Panc1 (cell line): Measurements from ENCODE around the gene ROMO1. TPM values are rescaled to one million over a fixed set of nuclear protein-coding genes. Genes with fewer than 3 reads are reported as not detected.

ENCODE experiments used
- ATAC-seq: fragments of 200-7000 bp; cut with Tn5 transposase; 2 replicates; pipeline ENCODE4 v1.9.1; 2020; ENCODE audit warnings: mild to moderate bottlenecking, moderate library complexity
- BruUV-seq: library from RNA; stranded (reverse); fragments of 400-500 nt; replicated peaks from 2 replicates; lab custom pipeline; 2021; lab: Mats Ljungman, UMichigan
- CTCF ChIA-PET: fragments of 300-600 bp; sonication (Branson Sonifier 250); formaldehyde crosslinking; loops from one replicate; lab custom pipeline; 2022; ENCODE audit warnings: antibody characterized with exemption; lab: Charles Lee
- POLR2A ChIA-PET: fragments of 300-600 bp; sonication (Branson Sonifier 250); formaldehyde crosslinking; loops from one replicate; lab custom pipeline; 2022; ENCODE audit warnings: antibody characterized with exemption; lab: Charles Lee
- DNase-seq: peaks from one replicate; pipeline ENCODE4 v3.0.0-alpha.2; 2010; ENCODE audit warnings: low read depth, low spot score
- H3K27ac ChIP-seq: 2 replicates; pipeline ENCODE4 v1.5.1; 2011; ENCODE audit warnings: mild to moderate bottlenecking, low read length, inconsistent platforms
- H3K27me3 ChIP-seq: fragments of 200-500 bp; sonication (Bioruptor generic); 2 replicates; pipeline ENCODE4 v1.6.0; 2014; ENCODE audit warnings: low read length, inconsistent platforms; ENCODE audit not compliant: control insufficient read depth, insufficient read depth
- H3K36me3 ChIP-seq: fragments of 200-500 bp; sonication (Bioruptor generic); 2 replicates; pipeline ENCODE4 v1.5.1; 2014; ENCODE audit warnings: inconsistent platforms, mild to moderate bottlenecking, low read length, moderate library complexity; ENCODE audit not compliant: control insufficient read depth, insufficient read depth
- H3K4me1 ChIP-seq: 2 replicates; pipeline ENCODE4 v1.5.1; 2011; ENCODE audit warnings: inconsistent platforms, mild to moderate bottlenecking, low read length, moderate library complexity; ENCODE audit not compliant: control insufficient read depth, insufficient read depth
- H3K4me3 ChIP-seq, 2 experiments: 2 replicates each; pipeline ENCODE4 v1.5.1; 2011 to 2012; ENCODE audit warnings: low read depth in 2 of 2, low read length in 2 of 2, mild to moderate bottlenecking in 2 of 2, inconsistent platforms in 1 of 2, moderate library complexity in 1 of 2
- H3K9me3 ChIP-seq: fragments of 200-500 bp; sonication (Bioruptor generic); 2 replicates; pipeline ENCODE4 v1.5.1; 2014; ENCODE audit warnings: low read depth, mild to moderate bottlenecking, inconsistent platforms, low read length, moderate library complexity; ENCODE audit not compliant: control insufficient read depth, insufficient read depth
- POLR2AphosphoS5 ChIP-seq: IDR thresholded peaks from 2 replicates; pipeline ENCODE4 v1.6.1; 2012; ENCODE audit warnings: mild to moderate bottlenecking, low read depth, low read length, moderate library complexity
- SIN3A ChIP-seq: IDR thresholded peaks from 2 replicates; pipeline ENCODE4 v1.6.1; 2012; ENCODE audit warnings: low read depth, mild to moderate bottlenecking, low read length, moderate library complexity, borderline replicate concordance; ENCODE audit not compliant: insufficient read depth
- TCF7L2 ChIP-seq: IDR thresholded peaks from 2 replicates; pipeline ENCODE4 v1.6.1; 2011; ENCODE audit warnings: mild to moderate bottlenecking, low read depth, low read length, inconsistent platforms
- in situ Hi-C: cut with HindIII; loops from 2 replicates; pipeline ENCODE4 v1.10.0; 2016; ENCODE audit warnings: low sequenced_read_pairs, low pct_unique_long_range_greater_than_20kb
- intact Hi-C: fragments of 100-400 bp; cut with micrococcal nuclease; formaldehyde crosslinking; loops from one replicate; pipeline ENCODE4 v1.10.0; 2022; ENCODE audit not compliant: unreplicated experiment
- total RNA-seq: library from RNA; stranded (reverse); gene quantifications from one replicate; pipeline ENCODE4 v1.2.1, GENCODE V29; 2021; ENCODE audit not compliant: unreplicated experiment
- TF ChIP-seq, protein P1 (sequence below): fragments of 450-650 bp; IDR thresholded peaks from 2 replicates; pipeline ENCODE4 v1.5.1; 2017; ENCODE audit warnings: mild to moderate bottlenecking
- TF ChIP-seq, protein P2 (sequence below), 2 experiments: IDR thresholded peaks; 2 replicates each; pipeline ENCODE4 v1.6.1; 2011 to 2012; ENCODE audit warnings: low read depth in 2 of 2, control low read depth in 1 of 2, low read length in 1 of 2, mild to moderate bottlenecking in 1 of 2, moderate library complexity in 1 of 2; ENCODE audit not compliant: insufficient read depth in 1 of 2

ROMO1 gene
- total RNA-seq, 1 experiment from 2014 or later = 319 TPM

DNA sequence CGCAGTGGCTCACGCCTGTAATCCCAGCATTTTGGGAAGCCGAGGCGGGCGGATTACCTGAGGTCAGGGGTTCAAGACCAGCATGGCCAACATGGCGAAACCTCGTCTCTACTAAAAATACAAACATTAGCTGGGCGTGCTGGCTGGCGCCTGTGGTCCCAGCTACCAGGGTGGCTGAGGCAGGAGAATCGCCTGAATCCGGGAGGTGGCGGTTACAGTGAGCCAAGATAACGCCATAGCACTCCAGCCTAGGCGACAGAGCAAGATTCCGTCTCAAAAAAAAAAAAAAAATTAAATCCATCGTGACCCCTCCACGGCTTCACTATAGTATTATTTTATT lies 33.3 kb upstream of the ROMO1 start:
- POLR2A ChIA-PET = interaction anchor here (0.6 to 0.7 kb wide), 2 partner anchors 324 to 566 kb away, joined by 3 to 4 read pairs; no protein-coding TSS in a partner anchor
- CTCF ChIA-PET = interaction anchor here (0.5 to 0.7 kb wide), 3 partner anchors 27 to 140 kb away, joined by 3 to 11 read pairs (median 3); partner anchors contain the start of gene RBM39
- Histone ChIP-seq H3K36me3 (peaks cover 3% of the 10 kb centered on the region), H3K4me1 (peaks cover 18% of the 10 kb centered on the region), H3K4me3 (no peak overlapping the region), H3K27me3 (no peaks in the 10 kb centered on the region), H3K27ac (no peak overlapping the region), H3K9me3 (no peaks in the 10 kb centered on the region)
- TF ChIP-seq, protein P1, sequence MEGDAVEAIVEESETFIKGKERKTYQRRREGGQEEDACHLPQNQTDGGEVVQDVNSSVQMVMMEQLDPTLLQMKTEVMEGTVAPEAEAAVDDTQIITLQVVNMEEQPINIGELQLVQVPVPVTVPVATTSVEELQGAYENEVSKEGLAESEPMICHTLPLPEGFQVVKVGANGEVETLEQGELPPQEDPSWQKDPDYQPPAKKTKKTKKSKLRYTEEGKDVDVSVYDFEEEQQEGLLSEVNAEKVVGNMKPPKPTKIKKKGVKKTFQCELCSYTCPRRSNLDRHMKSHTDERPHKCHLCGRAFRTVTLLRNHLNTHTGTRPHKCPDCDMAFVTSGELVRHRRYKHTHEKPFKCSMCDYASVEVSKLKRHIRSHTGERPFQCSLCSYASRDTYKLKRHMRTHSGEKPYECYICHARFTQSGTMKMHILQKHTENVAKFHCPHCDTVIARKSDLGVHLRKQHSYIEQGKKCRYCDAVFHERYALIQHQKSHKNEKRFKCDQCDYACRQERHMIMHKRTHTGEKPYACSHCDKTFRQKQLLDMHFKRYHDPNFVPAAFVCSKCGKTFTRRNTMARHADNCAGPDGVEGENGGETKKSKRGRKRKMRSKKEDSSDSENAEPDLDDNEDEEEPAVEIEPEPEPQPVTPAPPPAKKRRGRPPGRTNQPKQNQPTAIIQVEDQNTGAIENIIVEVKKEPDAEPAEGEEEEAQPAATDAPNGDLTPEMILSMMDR = no peak
- TF ChIP-seq, protein P2, sequence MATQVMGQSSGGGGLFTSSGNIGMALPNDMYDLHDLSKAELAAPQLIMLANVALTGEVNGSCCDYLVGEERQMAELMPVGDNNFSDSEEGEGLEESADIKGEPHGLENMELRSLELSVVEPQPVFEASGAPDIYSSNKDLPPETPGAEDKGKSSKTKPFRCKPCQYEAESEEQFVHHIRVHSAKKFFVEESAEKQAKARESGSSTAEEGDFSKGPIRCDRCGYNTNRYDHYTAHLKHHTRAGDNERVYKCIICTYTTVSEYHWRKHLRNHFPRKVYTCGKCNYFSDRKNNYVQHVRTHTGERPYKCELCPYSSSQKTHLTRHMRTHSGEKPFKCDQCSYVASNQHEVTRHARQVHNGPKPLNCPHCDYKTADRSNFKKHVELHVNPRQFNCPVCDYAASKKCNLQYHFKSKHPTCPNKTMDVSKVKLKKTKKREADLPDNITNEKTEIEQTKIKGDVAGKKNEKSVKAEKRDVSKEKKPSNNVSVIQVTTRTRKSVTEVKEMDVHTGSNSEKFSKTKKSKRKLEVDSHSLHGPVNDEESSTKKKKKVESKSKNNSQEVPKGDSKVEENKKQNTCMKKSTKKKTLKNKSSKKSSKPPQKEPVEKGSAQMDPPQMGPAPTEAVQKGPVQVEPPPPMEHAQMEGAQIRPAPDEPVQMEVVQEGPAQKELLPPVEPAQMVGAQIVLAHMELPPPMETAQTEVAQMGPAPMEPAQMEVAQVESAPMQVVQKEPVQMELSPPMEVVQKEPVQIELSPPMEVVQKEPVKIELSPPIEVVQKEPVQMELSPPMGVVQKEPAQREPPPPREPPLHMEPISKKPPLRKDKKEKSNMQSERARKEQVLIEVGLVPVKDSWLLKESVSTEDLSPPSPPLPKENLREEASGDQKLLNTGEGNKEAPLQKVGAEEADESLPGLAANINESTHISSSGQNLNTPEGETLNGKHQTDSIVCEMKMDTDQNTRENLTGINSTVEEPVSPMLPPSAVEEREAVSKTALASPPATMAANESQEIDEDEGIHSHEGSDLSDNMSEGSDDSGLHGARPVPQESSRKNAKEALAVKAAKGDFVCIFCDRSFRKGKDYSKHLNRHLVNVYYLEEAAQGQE (IDR thresholded peaks at IDR 0.05; ENCODE audit: insufficient read depth in 1 of 2, low read depth in 2 of 2, low read length in 1 of 2) = no peak
- TF ChIP-seq SIN3A (no peak), POLR2AphosphoS5 (no peak), TCF7L2 (no peak)
- no TSS peak for BruUV-seq
- no peak for DNase-seq
- no peak for ATAC-seq
- in situ Hi-C loops = no loop called here
- intact Hi-C loops = no loop called here

DNA sequence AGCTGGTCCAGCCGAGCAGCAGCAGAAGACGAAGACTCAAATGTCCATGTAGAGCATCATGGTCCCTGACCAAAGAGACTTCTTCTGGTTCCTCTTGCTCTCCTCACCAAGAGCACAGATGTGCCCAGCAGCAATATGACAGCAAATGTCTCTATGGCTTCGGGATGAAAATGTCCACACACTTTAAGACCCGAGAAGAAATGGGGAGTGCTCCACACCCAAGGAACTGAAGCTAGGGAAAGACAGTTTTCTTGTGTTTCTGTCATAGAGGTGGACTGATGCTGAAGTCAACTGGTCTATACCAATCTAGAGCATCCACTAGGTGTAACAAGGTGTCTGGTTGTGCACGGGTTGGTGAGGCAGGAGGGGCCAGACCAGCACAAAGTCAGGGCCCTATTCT lies 30.0 kb upstream of the ROMO1 start:
- no peak for DNase-seq
- Histone ChIP-seq H3K27ac (no peak overlapping the region), H3K27me3 (no peaks in the 10 kb centered on the region), H3K36me3 (peaks cover 4% of the 10 kb centered on the region), H3K9me3 (no peaks in the 10 kb centered on the region), H3K4me1 (no peaks in the 10 kb centered on the region), H3K4me3 (no peak overlapping the region)
- no TSS peak for BruUV-seq
- intact Hi-C loops = no loop called here
- no peak for TF ChIP-seq TCF7L2
- TF ChIP-seq, protein P2 (IDR thresholded peaks at IDR 0.05; ENCODE audit: insufficient read depth in 1 of 2, low read depth in 2 of 2, low read length in 1 of 2) = no peak
- no peak for TF ChIP-seq SIN3A
- TF ChIP-seq, protein P1 = no peak
- no peak for TF ChIP-seq POLR2AphosphoS5
- no peak for ATAC-seq
- CTCF ChIA-PET = interaction anchor here (0.6 kb wide), 1 partner anchor 10 kb away, joined by 3 read pairs; no protein-coding TSS in a partner anchor
- in situ Hi-C loops = no loop called here
- POLR2A ChIA-PET = no interaction called here
